Measurements from ENCODE around the gene PTPN13.

- TF ChIP-seq CTCF (conservative IDR thresholded peaks at IDR 0.05) (no peak), ZFX (IDR thresholded peaks at IDR 0.05) (no peak)
Measured at GRCh38 chr4:86848732-86849619, 254.9 kb downstream of the PTPN13 start, which contains the start of gene SLC10A6.
